AG08395 (cell line): Measurements from ENCODE around the gene SP140.
"Not testable (repeated sequence)": the region's sequence is repeated elsewhere in the genome, so short reads cannot be mapped to it uniquely, and the experiment has no call there.

Experiments used
- DNase-seq: peaks from one replicate; pipeline ENCODE4 v3.0.0; 2012; ENCODE audit warnings: mixed read lengths, low spot score

The SP140 gene

DNA sequence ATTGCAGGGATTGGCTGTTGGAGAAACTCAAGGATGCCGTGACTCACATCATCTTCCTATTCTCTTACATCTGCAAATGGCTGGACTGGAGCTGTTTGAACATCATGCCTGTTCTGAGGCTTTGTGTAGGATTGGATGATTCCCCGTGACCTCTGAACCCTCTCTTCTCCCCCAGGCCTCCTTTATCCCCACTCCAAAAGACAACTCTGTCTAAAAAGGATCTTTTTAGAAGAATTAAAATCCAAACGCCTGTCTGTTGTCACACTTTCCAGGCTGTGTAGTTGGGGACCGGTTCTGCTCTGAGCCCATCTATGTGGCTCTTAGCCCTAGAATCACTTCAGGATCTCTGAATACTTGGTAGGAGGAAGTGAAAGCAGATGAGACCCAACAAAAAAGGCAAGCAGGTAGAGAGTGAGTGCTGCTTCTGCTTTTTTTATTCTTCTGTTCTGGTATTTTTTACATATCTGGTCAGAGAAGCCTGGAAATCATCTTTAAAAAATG lies 565 bp downstream of the SP140 start:
- DNase-seq, result no peak

- no peak for DNase-seq
Measured at GRCh38 chr2:230227216-230227615, 1.7 kb downstream of the SP140 start.

- no peak for DNase-seq
Measured at GRCh38 chr2:230230087-230230486, 4.6 kb downstream of the SP140 start.

GRCh38 chr2:230230496-230231200 lies 5.1 kb downstream of the SP140 start:
- no peak for DNase-seq

DNA sequence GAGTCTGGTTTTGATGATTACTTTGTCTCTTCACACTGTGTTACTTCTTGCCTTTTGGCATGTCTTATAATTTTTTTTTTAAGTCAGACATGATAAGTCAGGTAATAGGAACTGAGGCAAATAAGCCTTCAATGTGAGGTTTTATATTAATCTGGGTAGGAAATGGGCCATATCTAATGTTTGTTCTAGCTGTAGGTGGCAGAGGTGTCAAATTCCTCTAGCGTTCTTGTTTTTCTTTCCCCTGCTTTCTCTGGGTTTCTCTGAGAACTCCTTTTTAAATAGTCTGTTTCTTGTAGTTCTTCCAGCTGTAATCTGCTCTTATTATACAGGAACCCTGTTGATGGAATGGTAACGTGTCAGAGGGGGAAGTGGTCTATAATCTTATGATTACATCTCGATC lies 5.7 kb downstream of the SP140 start:
- DNase-seq, result no peak

- no peak for DNase-seq
Measured at GRCh38 chr2:230234122-230234722, 8.7 kb downstream of the SP140 start.

DNA sequence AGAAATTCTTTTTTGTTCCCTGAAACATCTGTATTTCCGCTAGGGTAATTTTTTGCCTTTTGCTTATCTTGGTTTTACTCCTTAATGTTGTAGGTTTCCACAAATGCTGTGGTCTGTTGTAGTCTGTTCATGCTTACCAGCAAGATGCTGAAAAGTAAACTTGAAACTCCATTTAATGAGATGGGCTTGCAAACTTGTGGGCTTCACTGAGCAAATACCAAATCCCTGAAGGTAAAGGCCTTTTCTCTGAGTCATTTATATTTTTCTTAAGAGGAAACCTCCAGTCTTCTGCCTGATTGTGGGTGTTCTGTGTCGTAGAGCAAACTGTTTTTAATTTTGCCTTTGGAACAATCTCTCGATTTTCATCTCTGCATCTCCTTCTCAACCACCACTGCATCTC lies 9.3 kb downstream of the SP140 start:
- DNase-seq, result no peak

DNA sequence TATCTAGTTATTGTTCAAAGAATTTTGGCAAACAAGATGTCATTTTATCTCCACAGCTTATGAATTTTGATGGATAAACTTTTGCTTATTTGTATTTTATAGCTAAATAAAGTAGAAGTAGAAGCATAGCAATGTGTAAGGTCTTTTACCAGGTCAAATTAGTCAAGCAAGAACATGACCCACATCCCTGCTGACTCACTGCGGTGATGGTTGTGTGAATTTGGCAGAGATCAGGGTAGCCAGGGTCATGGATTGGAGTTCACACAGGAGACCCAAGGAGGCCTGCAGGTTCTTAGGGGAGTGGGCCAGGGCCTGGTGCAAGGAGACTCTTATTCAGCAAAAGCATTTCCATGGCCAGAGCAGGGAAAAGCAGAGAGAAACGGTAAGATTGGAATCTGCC lies 18.7 kb downstream of the SP140 start:
- no peak for DNase-seq

- no peak for DNase-seq
Measured at GRCh38 chr2:230246206-230246605, 20.7 kb downstream of the SP140 start.

- no peak for DNase-seq
Measured at GRCh38 chr2:230250231-230250630, 24.7 kb downstream of the SP140 start.

DNA sequence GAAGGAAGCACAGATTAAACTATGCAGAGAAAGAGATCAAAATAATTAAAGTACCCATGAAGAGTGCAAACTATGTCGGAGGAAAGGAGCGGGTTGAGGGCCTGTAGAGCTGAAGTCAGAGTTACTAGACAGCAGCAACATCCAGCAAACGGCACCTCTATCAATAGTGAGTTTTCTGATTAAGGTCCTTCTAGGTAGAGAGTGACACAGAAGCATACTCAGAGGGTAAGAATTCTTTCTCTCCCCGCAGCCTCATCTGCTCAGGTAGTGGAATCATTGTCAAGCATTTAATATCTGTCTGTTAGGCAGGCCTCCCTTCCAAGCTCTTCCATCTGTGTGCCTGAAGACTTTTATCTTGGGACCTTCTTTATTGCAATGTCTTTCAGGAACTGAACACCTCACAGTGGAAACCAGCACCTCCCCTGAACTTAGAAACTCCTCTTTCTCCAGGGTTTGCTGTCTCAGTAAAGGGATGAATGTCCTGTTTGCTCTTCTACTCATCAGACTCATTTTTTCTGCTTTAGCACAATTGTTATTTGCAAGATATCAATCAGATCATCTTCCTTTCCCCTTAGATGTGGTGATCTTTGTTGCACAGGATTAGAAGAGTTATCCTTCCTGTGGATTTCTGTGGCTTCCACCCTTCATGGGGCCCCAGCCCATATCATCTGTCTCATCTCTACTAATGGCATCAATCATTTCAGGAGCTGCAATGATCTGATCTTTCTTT lies 28.8 kb downstream of the SP140 start:
- DNase-seq, result no peak

DNA sequence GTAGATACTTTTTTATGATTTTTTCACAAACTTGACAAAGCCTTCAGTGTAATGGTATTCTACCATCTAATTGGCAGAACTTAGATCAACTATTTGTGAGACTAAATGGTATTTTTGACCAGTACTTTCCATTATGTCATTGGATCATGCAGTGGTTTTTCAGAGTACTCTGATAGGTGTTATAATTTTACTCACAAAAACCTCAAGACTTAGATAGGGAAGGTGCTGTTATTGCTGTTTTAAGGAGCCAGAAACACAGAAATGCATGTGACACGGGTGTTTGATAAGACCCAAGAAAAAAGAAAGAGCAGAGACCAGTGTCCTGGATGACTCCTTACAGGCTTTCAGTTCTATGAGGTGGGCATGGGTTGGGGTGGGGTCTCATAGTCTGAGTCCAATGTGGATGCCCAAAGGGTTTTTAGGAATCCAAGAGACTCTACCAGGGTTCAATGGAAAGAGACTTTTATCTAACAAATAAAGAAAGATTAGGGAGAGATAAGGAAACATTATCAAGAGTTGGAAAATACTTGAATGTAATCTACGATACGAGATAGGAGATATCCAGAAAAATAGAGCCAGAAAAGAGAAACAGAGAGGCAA lies 31.3 kb downstream of the SP140 start:
- DNase-seq, result no peak

DNA sequence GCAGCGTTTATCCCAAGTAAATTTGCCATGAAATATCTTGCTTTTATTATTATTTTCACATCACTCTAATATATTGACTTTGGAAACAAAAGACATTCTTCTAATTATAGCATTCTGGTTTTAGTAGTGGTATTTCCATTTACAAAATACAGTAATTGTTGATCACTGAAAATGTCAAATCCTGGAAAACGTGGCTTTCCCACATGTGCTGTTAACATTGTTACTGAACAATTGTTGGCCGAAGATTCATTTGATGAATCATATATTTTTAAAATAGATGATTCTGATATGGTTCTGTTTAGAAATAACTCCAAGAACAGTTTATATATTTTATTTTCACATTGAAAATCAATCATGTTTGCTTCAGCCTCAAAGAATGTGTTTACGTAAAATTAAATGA lies 32.9 kb downstream of the SP140 start:
- DNase-seq, result no peak

- DNase-seq, result no peak
Measured at GRCh38 chr2:230262246-230262645, 36.7 kb downstream of the SP140 start.

DNA sequence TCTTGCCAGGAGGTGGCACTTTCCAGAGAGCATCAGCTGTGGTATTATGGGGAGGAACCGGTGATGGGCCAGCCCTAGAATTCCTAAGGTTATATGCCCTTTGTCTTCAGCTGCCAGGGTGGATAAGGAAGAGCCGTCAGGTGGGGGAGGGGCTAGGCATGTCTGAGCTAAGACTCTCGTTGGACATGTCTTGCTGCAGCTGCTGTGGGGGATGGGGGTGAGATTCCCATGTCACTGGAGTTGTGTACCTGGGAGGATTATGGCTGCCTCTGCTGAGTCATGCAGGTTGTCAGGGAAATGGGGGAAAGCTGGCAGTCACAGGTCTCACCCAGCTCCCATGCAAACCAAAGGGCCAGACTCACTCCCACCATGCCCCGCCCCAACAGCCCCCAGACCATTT lies 39.4 kb downstream of the SP140 start:
- not testable (repeated sequence) for DNase-seq

DNA sequence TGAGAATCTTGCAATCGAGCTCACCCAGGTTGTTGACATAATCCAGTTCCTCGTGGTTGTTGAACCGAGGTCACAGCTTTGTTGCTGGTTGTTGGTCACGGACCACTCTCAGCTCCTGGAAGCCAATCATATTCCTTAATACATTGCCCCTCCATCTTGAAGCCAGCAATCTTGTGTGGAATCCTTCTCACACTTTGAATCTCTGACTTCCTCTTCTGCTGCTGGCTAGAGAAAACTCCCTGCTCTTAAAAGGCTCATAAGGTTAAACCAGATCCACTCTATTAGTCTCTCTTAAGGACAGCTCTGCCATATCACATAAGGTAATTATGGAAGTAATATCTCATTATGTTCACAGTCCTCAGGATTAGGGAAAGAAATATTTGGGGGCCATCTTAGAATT lies 41.1 kb downstream of the SP140 start:
- no peak for DNase-seq

- no peak for DNase-seq
Measured at GRCh38 chr2:230267059-230267458, 41.5 kb downstream of the SP140 start.

- no peak for DNase-seq
Measured at GRCh38 chr2:230267556-230267955, 42.0 kb downstream of the SP140 start.

DNA sequence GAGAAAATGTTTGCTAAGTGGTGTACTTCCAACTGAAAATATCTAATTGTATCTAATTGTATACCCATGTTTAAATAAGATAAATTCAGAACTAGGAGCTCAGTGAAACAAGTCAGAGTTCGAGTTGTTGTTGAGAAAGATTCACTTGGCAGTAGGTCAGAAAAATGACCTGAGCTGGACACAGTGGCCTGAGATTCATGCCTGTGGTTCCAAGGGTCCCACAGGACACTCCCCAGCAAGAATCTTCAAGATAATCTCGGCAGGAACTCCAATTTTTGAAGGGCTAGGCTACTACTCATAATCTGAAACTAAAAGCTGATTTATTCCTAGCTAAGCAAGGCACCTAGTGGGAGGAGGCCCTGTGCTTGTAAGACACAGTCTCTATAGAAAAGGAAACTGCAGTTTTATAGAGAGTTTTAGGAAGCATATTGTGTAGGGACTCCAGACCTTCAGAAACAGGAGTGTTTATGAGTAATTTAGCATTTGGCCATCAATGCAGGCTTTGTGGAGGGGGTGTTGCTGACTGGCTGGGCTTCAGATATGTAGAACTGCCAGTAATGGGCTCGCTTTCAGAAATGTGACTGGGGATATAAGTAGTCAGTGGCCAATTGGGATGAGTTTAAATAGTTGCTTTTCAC lies 43.2 kb downstream of the SP140 start:
- no peak for DNase-seq

DNA sequence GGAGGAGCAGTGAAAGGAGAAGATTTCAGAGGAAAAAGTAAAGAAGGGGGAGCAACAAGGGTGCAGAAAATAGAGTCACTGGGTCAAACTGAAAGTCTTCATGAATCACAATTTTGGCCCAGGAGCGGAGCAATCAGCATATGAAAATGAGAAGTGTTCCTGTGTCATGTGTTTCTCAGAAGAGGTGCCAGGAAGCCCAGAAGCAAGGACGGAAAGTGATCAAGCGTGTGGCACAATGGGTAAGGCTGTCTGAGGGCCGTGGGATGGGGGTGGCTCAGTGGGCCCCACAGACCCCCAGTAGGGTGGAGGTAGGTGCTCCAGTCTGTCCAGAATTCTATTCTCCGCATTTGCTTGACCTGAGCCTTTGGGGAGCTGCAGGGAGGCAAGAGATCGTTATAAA lies 44.2 kb downstream of the SP140 start:
- DNase-seq, result no peak

GRCh38 chr2:230282936-230283335 lies 57.4 kb downstream of the SP140 start:
- DNase-seq, result no peak

- DNase-seq, result no peak
Measured at GRCh38 chr2:230286048-230286447, 60.5 kb downstream of the SP140 start.
